ENCODE measurements around the gene NDUFA1.
"Not testable (repeated sequence)": the region's sequence is repeated elsewhere in the genome, so short reads cannot be mapped to it uniquely, and the experiment has no call there.

Gene NDUFA1

GRCh38 chrX:119919835-119920585 is 48.4 kb downstream of the NDUFA1 start:
- Histone ChIP-seq H3K36me3 (no peaks in the 10 kb centered on the region), H3K4me3 (ENCODE audit: low read depth, low read length) (no peak overlapping the region), H3K27ac (no peak overlapping the region), H3K27me3 (ENCODE audit: insufficient read depth, low read depth, severe bottlenecking) (peaks cover 5% of the 10 kb centered on the region), H3K9me3 (ENCODE audit: severe bottlenecking) (no peaks in the 10 kb centered on the region)
- DNase-seq, result no peak
- no peak for TF ChIP-seq CTCF (IDR thresholded peaks at IDR 0.05; ENCODE audit: low read depth, low read length)

- H3K27ac ChIP-seq; H3K36me3 ChIP-seq; H3K9me3 ChIP-seq (ENCODE audit: severe bottlenecking); H3K27me3 ChIP-seq (ENCODE audit: insufficient read depth, low read depth, severe bottlenecking); DNase-seq; H3K4me3 ChIP-seq (ENCODE audit: low read depth, low read length): not testable (repeated sequence)
These were observed 50.8 kb downstream of the NDUFA1 start for GRCh38 chrX:119922391-119922790.

All from WERI-Rb-1 (cell line).